Measurements from ENCODE around the gene ARHGAP24.

DNA sequence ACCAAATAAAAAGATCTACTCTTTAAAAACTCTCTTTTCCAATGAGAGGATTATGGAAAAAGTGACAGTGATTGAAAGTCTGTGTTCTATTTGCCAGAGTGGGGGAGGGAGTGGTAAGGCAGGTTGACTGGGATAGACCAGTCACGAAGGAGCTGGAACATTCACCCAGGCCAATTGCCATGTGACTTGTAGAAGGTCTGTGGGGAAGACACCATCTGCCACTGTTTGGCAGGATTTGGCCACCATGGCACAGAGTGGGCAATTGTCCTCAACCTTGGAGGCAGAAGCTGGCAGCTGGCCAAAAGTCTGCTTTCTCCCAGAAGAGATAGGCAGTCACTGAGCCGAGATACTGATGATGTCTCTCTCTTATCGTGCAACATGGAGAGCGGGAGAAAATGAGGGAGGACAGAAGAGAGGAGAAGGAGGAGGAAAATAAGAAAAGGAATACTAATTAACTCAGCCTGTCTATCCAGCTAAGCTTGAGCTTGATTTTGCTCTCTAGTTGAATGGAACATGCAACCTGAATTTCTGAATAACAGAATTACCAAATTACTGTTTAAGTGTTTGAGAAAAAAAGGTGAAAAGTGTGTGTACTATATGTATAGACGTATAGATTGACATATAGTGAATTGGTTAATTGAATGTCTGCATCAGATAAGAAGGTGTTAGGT is 267.1 kb downstream of the ARHGAP24 start:
- TF ChIP-seq, protein P1, sequence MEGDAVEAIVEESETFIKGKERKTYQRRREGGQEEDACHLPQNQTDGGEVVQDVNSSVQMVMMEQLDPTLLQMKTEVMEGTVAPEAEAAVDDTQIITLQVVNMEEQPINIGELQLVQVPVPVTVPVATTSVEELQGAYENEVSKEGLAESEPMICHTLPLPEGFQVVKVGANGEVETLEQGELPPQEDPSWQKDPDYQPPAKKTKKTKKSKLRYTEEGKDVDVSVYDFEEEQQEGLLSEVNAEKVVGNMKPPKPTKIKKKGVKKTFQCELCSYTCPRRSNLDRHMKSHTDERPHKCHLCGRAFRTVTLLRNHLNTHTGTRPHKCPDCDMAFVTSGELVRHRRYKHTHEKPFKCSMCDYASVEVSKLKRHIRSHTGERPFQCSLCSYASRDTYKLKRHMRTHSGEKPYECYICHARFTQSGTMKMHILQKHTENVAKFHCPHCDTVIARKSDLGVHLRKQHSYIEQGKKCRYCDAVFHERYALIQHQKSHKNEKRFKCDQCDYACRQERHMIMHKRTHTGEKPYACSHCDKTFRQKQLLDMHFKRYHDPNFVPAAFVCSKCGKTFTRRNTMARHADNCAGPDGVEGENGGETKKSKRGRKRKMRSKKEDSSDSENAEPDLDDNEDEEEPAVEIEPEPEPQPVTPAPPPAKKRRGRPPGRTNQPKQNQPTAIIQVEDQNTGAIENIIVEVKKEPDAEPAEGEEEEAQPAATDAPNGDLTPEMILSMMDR (IDR thresholded peaks at IDR 0.05): no peak
- no peak for TF ChIP-seq POLR2A (IDR thresholded peaks at IDR 0.05)

Data from esophagus squamous epithelium (tissue), 4 donors.